IMR-90 (cell line): Measurements from ENCODE around the gene ZFP92.

Experiments used
- CEBPB ChIP-seq: IDR thresholded peaks from 2 replicates; pipeline ENCODE4 v1.6.1; 2012; ENCODE audit warnings: low read depth, low read length, improper control_type of control experiment
- MAFK ChIP-seq: IDR thresholded peaks from 2 replicates; pipeline ENCODE4 v1.6.1; 2012; ENCODE audit warnings: low read depth, low read length, improper control_type of control experiment
- MXI1 ChIP-seq: IDR thresholded peaks from 2 replicates; pipeline ENCODE4 v1.6.1; 2012; ENCODE audit warnings: low read depth, mild to moderate bottlenecking, low read length, moderate library complexity, borderline replicate concordance
- POLR2A ChIP-seq: IDR thresholded peaks from 2 replicates; pipeline ENCODE4 v1.6.1; 2012; ENCODE audit warnings: mild to moderate bottlenecking, low read depth, low read length
- RCOR1 ChIP-seq: IDR thresholded peaks from 2 replicates; pipeline ENCODE4 v1.6.1; 2012; ENCODE audit warnings: mild to moderate bottlenecking, low read length, improper control_type of control experiment; ENCODE audit not compliant: insufficient replicate concordance
- TF ChIP-seq, protein P1 (sequence below): conservative IDR thresholded peaks from 2 replicates; pipeline ENCODE4 v1.5.1; 2012; ENCODE audit warnings: mild to moderate bottlenecking, low read depth, low read length, improper control_type of control experiment

DNA sequence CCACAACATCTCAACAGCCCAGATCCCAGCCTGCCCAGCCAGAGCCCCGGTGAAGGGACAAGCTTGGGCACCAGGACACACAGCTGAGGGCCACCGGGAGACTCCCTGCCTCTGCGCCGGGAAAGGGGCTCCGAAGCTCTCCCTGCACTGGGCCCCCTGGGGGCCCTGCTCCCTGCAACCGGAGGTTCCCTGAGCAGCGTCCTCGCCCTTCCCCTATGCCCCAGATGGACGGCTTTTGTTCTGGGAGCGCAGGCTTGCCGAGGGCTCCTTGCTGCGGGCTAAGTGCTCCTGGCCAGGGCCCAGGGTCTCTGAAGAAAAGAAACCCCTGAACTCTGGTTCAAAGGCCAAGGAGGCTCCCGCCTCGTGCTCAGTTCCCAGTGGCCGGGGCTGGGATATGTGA lies 899 bp upstream of the ZFP92 start:
- TF ChIP-seq, protein P1, sequence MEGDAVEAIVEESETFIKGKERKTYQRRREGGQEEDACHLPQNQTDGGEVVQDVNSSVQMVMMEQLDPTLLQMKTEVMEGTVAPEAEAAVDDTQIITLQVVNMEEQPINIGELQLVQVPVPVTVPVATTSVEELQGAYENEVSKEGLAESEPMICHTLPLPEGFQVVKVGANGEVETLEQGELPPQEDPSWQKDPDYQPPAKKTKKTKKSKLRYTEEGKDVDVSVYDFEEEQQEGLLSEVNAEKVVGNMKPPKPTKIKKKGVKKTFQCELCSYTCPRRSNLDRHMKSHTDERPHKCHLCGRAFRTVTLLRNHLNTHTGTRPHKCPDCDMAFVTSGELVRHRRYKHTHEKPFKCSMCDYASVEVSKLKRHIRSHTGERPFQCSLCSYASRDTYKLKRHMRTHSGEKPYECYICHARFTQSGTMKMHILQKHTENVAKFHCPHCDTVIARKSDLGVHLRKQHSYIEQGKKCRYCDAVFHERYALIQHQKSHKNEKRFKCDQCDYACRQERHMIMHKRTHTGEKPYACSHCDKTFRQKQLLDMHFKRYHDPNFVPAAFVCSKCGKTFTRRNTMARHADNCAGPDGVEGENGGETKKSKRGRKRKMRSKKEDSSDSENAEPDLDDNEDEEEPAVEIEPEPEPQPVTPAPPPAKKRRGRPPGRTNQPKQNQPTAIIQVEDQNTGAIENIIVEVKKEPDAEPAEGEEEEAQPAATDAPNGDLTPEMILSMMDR: no peak
- TF ChIP-seq MAFK (no peak), CEBPB (no peak), RCOR1 (no peak), POLR2A (no peak), MXI1 (no peak)
